GM21737 (cell line): ENCODE data around the gene PEX26.

Experiments
- ATAC-seq: cut with Tn5 transposase; IDR thresholded peaks from one replicate; pipeline ENCODE4 v1.9.1; 2021; ENCODE audit warnings: mild to moderate bottlenecking, moderate library complexity; ENCODE audit not compliant: unreplicated experiment

Gene PEX26

GRCh38 chr22:18154821-18155390 is 77.1 kb downstream of the PEX26 start:
- ATAC-seq: no peak
